Measurements from ENCODE around the gene KCNN3.

- TF ChIP-seq, protein P1, sequence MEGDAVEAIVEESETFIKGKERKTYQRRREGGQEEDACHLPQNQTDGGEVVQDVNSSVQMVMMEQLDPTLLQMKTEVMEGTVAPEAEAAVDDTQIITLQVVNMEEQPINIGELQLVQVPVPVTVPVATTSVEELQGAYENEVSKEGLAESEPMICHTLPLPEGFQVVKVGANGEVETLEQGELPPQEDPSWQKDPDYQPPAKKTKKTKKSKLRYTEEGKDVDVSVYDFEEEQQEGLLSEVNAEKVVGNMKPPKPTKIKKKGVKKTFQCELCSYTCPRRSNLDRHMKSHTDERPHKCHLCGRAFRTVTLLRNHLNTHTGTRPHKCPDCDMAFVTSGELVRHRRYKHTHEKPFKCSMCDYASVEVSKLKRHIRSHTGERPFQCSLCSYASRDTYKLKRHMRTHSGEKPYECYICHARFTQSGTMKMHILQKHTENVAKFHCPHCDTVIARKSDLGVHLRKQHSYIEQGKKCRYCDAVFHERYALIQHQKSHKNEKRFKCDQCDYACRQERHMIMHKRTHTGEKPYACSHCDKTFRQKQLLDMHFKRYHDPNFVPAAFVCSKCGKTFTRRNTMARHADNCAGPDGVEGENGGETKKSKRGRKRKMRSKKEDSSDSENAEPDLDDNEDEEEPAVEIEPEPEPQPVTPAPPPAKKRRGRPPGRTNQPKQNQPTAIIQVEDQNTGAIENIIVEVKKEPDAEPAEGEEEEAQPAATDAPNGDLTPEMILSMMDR (IDR thresholded peaks at IDR 0.05) = no peak
- TF ChIP-seq POLR2AphosphoS5 (IDR thresholded peaks at IDR 0.05) = no peak
These were observed 128.2 kb downstream of the KCNN3 start for GRCh38 chr1:154741741-154742495.
